WTC11 (cell line): ENCODE results near the gene DKC1.

Experiments
- AFF4 ChIP-seq: sonication (generic); formaldehyde crosslinking; IDR thresholded peaks from 2 replicates; pipeline ENCODE4 v1.8.1; 2023; ENCODE audit warnings: mild to moderate bottlenecking, missing genetic modification reagents, borderline replicate concordance
- ARID4B ChIP-seq: sonication (generic); formaldehyde crosslinking; IDR thresholded peaks from 2 replicates; pipeline ENCODE4 v1.8.0; 2023; ENCODE audit warnings: missing genetic modification reagents, mild to moderate bottlenecking, borderline replicate concordance
- E2F1 ChIP-seq: sonication (generic); formaldehyde crosslinking; IDR thresholded peaks from 2 replicates; pipeline ENCODE4 v1.8.0; 2022; ENCODE audit warnings: mild to moderate bottlenecking, missing genetic modification reagents
- ESRRA ChIP-seq: sonication (generic); formaldehyde crosslinking; IDR thresholded peaks from 2 replicates; pipeline ENCODE4 v1.8.1; 2022; ENCODE audit warnings: mild to moderate bottlenecking, missing genetic modification reagents, borderline replicate concordance
- GABPB1 ChIP-seq: sonication (generic); formaldehyde crosslinking; IDR thresholded peaks from 2 replicates; pipeline ENCODE4 v1.8.1; 2023; ENCODE audit warnings: mild to moderate bottlenecking, missing genetic modification reagents
- HMGXB4 ChIP-seq: sonication (generic); formaldehyde crosslinking; IDR thresholded peaks from 2 replicates; pipeline ENCODE4 v1.8.1; 2023; ENCODE audit warnings: mild to moderate bottlenecking, moderate library complexity, missing genetic modification reagents
- NR3C1 ChIP-seq: sonication (generic); formaldehyde crosslinking; conservative IDR thresholded peaks from 2 replicates; pipeline ENCODE4 v1.8.1; 2023; ENCODE audit warnings: low read depth, mild to moderate bottlenecking, missing genetic modification reagents
- USF1 ChIP-seq: sonication (generic); formaldehyde crosslinking; IDR thresholded peaks from 2 replicates; pipeline ENCODE4 v1.8.0; 2022; ENCODE audit warnings: mild to moderate bottlenecking, missing genetic modification reagents
- TF ChIP-seq, protein P1 (sequence below): fragments of 200-600 bp; IDR thresholded peaks from 2 replicates; pipeline ENCODE4 v1.8.0; 2022; ENCODE audit warnings: antibody characterized with exemption
- TF ChIP-seq, protein P2 (sequence below): sonication (generic); formaldehyde crosslinking; IDR thresholded peaks from 2 replicates; pipeline ENCODE4 v1.8.1; 2022; ENCODE audit warnings: low read depth, missing genetic modification reagents, borderline replicate concordance
- TF ChIP-seq, protein P3 (sequence below): sonication (generic); formaldehyde crosslinking; IDR thresholded peaks from 2 replicates; pipeline ENCODE4 v1.8.1; 2023; ENCODE audit warnings: mild to moderate bottlenecking, missing genetic modification reagents, moderate library complexity
- TF ChIP-seq, protein P4 (sequence below): sonication (generic); formaldehyde crosslinking; IDR thresholded peaks from 2 replicates; pipeline ENCODE4 v1.8.1; 2022; ENCODE audit warnings: mild to moderate bottlenecking, moderate library complexity, missing genetic modification reagents

DNA sequence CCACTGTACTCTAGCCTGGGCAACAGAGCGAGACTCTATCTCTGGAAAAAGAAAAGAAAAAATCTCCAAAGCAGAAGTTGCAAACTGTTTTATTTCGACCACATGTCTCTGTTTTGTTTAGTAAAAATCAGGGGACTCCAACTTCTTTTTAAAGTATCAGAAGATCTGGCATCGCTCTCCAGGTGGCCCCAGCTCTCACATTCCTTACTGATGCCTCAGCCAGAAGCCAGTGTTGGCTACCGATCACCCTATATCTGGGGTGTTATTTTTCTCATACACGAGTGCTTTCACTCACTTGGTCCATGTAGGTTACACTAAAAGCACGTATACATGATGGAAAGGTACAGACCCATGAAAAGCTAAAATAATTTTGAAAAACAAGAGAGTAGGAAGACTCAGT lies 34.3 kb downstream of the DKC1 start:
- TF ChIP-seq GABPB1 (CRISPR knock-in tag), result no peak
- TF ChIP-seq, protein P1, sequence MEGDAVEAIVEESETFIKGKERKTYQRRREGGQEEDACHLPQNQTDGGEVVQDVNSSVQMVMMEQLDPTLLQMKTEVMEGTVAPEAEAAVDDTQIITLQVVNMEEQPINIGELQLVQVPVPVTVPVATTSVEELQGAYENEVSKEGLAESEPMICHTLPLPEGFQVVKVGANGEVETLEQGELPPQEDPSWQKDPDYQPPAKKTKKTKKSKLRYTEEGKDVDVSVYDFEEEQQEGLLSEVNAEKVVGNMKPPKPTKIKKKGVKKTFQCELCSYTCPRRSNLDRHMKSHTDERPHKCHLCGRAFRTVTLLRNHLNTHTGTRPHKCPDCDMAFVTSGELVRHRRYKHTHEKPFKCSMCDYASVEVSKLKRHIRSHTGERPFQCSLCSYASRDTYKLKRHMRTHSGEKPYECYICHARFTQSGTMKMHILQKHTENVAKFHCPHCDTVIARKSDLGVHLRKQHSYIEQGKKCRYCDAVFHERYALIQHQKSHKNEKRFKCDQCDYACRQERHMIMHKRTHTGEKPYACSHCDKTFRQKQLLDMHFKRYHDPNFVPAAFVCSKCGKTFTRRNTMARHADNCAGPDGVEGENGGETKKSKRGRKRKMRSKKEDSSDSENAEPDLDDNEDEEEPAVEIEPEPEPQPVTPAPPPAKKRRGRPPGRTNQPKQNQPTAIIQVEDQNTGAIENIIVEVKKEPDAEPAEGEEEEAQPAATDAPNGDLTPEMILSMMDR, result no peak
- TF ChIP-seq NR3C1 (CRISPR knock-in tag), result no peak
- TF ChIP-seq ESRRA (CRISPR knock-in tag), result no peak
- TF ChIP-seq, protein P2, sequence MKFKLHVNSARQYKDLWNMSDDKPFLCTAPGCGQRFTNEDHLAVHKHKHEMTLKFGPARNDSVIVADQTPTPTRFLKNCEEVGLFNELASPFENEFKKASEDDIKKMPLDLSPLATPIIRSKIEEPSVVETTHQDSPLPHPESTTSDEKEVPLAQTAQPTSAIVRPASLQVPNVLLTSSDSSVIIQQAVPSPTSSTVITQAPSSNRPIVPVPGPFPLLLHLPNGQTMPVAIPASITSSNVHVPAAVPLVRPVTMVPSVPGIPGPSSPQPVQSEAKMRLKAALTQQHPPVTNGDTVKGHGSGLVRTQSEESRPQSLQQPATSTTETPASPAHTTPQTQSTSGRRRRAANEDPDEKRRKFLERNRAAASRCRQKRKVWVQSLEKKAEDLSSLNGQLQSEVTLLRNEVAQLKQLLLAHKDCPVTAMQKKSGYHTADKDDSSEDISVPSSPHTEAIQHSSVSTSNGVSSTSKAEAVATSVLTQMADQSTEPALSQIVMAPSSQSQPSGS, result no peak
- TF ChIP-seq, protein P3, sequence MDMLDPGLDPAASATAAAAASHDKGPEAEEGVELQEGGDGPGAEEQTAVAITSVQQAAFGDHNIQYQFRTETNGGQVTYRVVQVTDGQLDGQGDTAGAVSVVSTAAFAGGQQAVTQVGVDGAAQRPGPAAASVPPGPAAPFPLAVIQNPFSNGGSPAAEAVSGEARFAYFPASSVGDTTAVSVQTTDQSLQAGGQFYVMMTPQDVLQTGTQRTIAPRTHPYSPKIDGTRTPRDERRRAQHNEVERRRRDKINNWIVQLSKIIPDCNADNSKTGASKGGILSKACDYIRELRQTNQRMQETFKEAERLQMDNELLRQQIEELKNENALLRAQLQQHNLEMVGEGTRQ (CRISPR knock-in tag), result no peak
- TF ChIP-seq ARID4B (CRISPR knock-in tag), result no peak
- TF ChIP-seq, protein P4, sequence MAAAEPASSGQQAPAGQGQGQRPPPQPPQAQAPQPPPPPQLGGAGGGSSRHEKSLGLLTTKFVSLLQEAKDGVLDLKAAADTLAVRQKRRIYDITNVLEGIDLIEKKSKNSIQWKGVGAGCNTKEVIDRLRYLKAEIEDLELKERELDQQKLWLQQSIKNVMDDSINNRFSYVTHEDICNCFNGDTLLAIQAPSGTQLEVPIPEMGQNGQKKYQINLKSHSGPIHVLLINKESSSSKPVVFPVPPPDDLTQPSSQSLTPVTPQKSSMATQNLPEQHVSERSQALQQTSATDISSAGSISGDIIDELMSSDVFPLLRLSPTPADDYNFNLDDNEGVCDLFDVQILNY, result no peak
- no peak for TF ChIP-seq E2F1 (CRISPR knock-in tag)
- TF ChIP-seq USF1 (CRISPR knock-in tag), result no peak
- TF ChIP-seq AFF4, result no peak
- no peak for TF ChIP-seq HMGXB4
